GM19351 (cell line): ENCODE results near the gene ZIM2.

Source experiments
- ATAC-seq: cut with Tn5 transposase; IDR thresholded peaks from one replicate; pipeline ENCODE4 v1.9.1; 2021; ENCODE audit warnings: mild to moderate bottlenecking, moderate library complexity; ENCODE audit not compliant: unreplicated experiment

ZIM2 gene

GRCh38 chr19:56811480-56811879 lies 29.0 kb downstream of the ZIM2 start:
- ATAC-seq, result no peak

DNA sequence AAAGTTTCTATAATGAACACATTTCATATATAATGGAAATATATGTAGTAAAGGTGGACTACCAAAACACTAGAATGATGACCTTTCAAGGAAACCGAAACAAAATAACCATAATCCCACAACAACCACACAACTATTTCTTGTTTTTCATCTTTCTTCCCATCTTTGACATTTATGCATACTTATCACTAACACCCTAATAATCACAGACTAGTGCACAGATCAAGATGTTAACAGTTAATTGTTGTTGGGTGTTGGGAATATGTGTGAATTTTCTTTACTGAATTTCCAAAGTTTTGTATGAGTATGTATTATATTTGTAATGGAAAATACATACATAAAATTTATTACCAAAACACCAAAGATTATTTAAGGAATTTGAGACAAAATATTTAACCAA lies 30.3 kb downstream of the ZIM2 start:
- ATAC-seq, result no peak

- no peak for ATAC-seq
These were observed 31.7 kb downstream of the ZIM2 start for GRCh38 chr19:56808717-56809392.

DNA sequence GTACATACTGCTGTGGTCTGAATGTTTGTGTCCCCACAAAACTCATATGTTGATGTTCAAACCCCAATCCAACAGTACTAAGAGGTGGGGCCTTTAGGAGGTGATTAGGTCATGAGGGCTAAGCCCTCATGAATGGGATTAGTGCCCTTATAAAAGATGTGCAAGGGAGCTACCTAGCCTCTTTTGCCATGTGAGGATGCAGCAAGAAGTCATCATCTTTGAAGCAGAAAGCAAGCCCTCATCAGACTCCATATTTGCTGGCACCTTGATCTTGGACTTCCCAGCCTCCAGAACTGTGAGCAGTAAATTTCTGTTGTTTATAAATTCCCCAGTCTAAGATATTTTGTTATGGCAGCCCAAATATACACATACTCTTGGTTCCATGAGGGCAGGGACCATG lies 33.9 kb downstream of the ZIM2 start:
- ATAC-seq, result no peak

DNA sequence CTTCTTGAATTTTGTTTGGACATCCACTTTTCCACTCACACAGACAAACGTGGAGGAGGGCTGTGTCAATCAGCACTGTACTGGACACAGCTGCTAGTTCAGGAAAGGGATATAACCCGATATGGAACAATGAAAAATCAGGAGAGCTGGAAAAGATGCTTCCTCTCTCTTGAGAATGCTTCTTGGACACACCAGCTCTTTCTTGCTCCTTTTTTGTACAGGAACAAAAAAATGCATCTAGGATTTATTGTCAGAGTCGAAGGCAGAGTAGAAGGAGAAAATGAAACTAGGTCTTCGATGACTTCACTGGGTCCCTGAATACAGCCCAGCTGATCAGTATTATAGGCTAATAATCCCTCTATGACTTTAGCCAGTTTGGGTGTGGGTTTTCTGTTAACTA lies 62.2 kb downstream of the ZIM2 start:
- ATAC-seq, result no peak

DNA sequence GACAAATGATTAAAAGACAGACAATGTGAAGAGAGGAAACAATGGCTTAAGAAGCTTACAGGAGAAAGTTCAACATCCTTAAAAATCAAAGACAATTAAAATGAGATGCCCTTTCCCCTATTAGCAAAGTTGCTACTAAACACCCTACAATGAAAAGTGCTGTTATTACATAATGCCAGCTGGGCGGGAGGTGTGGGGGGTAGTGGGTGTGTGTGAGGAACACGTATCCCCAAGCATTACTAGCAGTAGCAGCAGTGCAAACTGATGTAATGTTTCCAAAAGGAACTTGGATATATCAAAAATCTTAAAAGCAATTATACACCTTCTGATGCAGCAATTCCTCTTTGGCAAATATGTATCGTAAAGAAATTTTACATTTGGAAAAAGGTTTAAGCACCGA lies 70.9 kb downstream of the ZIM2 start:
- no peak for ATAC-seq

- no peak for ATAC-seq
These were observed 75.4 kb downstream of the ZIM2 start for GRCh38 chr19:56765137-56765536.

DNA sequence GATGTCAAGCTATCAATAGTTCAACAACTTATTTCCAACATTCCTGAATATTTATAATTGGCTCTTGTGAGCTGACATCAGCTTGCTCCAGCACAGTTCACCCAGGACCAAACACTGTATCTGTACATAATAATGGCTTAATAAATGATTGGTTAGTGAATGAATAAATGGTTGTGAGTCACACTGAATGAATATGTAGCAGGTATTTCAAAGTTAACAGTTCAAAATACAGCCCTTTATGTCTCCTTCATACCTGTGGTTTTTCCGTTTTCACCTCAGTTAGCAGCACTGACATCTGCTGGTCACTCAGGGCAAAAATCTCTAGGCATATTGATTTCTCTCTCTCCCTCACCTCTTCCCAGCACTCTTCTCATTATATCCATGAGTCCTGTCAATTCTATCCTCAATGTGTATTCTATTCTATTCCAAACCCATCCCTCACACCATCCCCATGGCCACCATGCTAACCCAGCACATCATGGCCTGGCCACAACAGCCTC lies 76.3 kb downstream of the ZIM2 start:
- ATAC-seq, result no peak

GRCh38 chr19:56760842-56761241 lies 79.7 kb downstream of the ZIM2 start:
- no peak for ATAC-seq

DNA sequence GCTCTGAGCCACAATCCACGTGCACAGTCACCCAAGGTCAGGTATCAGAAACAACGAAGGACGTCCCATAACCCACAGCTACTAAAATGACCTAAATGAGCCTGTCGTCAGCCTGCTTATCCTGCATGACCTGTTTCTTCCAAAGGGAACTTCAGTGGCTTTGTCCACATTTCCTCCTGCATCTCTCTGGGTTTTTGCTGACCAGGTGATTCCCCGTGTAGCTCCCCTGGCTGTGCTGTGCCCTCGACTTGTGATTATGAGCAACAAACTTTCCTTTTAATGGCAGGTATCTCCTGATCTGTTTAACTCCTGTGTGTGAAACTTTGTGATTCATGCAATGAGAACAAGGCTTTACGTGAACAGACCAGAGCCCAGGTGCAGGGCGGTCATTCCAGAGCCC lies 81.0 kb downstream of the ZIM2 start:
- ATAC-seq, result no peak

GRCh38 chr19:56751078-56751489 lies 89.4 kb downstream of the ZIM2 start:
- no peak for ATAC-seq

- no peak for ATAC-seq
These were observed 89.9 kb downstream of the ZIM2 start for GRCh38 chr19:56750658-56751057.

DNA sequence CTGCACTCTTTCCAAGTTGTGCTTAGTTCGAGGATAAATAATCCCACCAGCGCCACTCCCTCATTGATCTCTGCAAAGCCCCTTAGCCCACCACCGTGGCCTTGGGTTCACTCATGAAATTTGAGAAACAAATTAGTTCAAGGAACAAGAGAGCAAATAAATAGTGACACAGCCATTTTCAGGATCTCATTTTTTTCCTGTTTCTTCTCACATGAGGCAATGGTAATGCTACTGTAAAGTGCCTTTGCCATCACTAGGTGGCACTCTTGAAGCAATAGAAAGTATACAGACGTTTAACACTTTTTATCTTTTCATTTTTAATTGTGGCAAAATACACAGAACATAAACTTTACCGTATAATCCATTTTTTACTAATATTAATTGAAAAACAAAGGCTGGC lies 92.1 kb downstream of the ZIM2 start:
- no peak for ATAC-seq

- no peak for ATAC-seq
These were observed 94.2 kb downstream of the ZIM2 start for GRCh38 chr19:56746367-56746766.

GRCh38 chr19:56740501-56740900 lies 100.0 kb downstream of the ZIM2 start:
- no peak for ATAC-seq

DNA sequence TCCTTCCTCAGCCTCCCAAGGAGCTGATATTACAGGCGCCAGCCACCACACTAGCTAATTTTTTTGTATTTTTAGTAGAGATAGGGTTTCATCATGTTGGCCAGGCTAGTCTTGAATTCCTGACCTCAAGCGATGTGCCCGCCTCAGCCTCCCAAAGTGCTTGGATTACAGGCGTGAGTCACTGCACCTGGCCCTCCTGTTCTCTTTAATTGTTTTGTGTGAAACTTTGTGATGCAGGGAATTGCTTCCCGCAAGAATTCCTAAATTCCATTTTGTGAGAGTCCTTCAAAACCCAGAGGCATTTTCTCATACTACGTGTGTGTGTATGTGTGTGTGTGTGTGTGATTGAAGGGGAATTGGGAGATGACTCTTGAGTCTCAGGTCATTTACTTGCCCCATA lies 104.0 kb downstream of the ZIM2 start:
- no peak for ATAC-seq

- no peak for ATAC-seq
These were observed 107.5 kb downstream of the ZIM2 start for GRCh38 chr19:56732976-56733375.

DNA sequence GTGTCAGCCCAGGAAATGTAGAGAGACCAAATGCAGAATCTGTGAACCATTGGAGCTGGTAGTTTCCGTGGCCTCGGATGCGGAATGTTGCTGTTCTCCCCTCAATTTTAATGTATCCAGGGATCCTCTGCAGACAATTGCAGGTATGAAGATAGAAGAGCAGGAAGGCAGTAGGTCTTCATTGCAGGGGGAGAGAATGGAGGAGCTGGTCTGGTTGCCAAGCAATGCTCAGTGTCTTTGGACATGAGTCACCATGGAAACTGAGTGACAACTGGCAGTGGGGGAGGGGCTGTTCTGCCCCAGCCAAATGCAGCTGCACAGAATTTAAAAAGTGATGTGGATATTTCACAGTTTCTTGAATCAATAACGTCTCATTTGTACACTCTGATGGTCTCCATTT lies 112.8 kb downstream of the ZIM2 start:
- ATAC-seq, result no peak

DNA sequence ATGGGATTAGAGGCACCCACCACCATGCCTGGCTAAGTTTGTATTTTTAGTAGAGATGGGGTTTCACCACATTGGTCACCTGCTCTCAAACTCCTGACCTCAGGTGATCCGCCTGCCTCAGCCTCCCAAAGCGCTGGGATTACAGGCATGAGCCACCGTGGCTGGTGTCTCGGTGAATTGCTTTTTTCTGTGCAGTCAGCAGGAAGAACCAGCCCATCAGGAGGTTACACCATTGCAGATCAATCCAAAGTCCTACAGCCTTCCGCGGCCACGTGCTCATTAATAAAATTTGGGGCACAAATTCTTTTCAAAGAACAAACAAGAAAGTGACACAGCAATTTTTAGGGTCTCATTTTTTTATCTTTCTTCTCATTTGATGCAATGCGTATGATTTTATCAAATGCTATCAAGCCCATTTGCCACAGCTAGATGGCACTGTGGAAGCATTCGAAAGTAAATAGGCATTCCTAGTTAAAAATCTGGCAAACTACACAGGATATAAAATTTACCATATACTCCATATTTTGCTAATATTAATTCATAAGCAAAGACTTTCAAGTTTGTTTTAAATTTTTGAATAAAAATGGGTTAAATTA lies 114.6 kb downstream of the ZIM2 start:
- ATAC-seq, result no peak
